ENCODE results near the gene GPR156.

DNA sequence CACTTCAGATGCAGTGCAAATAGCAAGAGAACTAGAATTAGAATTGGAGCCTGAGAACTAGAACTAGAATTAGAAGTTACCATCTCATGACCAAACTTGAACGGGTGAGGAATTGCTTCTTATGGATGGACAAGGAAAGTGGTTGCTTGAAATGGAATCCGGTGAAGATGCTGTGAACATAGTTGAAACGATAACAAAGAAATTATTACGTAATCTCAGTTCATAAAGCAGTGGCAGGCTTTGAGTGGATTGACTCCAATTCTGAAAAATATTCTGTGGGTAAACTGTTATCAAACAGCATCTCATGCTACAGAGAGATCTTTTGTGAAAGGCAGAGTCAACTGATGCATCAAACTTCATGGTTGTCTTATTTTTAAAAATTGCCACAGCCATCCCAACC, 142.8 kb downstream of the GPR156 start:
- TF ChIP-seq CTCF (IDR thresholded peaks at IDR 0.05) (no peak), POLR2A (IDR thresholded peaks at IDR 0.05) (no peak)

Measured in adrenal gland (tissue), 5 donors.